GM19463 (cell line): ENCODE data around the gene AKR1C2.
"Not testable (repeated sequence)": the region's sequence is repeated elsewhere in the genome, so short reads cannot be mapped to it uniquely, and the experiment has no call there.

ENCODE experiments used
- ATAC-seq: cut with Tn5 transposase; IDR thresholded peaks from one replicate; pipeline ENCODE4 v1.9.1; 2021; ENCODE audit warnings: mild to moderate bottlenecking, moderate library complexity; ENCODE audit not compliant: unreplicated experiment

Gene AKR1C2

DNA sequence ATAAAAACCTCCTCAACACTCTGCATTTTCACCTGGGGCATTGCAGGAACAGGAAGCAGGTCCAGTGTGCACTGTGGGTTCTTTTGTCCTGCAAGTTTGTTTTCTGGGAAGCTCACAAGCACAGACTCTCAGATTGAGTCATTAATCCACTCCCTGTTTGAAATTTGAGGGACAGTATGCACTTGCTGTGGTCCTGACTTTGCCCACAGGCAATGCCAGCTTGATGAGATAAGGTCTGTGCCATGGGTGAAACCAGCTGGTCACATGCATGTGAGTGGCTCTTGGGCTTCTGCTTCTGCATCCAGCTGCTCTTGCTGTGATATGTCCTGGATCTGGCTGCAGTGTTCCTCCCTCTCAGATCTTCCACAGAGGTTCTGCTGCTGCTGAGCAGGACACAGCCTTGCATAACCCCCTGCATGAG lies 21.8 kb upstream of the AKR1C2 start:
- not testable (repeated sequence) for ATAC-seq

- no peak for ATAC-seq
Observed at GRCh38 chr10:5023177-5023805, 19.6 kb upstream of the AKR1C2 start.

DNA sequence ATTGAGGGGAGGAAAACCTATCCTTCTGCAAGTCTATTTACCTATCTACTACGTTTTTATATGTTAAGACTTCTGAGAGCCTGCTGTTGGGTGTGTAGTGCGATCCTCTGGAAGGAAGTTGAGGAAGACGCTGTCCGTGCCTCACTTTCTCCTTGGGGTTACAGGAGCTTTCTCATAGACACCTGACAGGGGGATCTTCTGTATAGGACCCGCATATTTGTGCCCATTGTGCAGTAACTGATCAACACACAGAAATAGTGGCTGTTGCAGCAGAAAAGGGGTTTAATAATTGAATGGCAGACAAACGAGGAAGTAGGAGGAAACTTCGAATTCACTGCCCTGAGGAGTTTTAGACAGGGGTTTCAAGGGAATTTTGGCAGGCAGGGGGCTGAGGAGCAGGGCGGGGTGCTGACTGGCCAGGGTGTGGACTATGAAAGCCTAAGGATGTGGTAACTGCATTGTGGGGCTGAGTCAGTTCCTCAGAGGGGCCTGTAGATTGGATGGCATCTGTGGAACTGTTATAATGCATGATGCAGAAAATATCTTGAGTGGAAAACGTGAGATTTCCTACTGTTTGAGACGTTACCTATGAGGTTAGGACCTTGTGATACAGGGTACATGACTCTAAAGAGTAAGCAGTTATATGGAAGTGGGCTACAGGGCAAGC lies 18.1 kb upstream of the AKR1C2 start:
- ATAC-seq, result not testable (repeated sequence)

GRCh38 chr10:5019770-5020612 lies 16.3 kb upstream of the AKR1C2 start:
- not testable (repeated sequence) for ATAC-seq

GRCh38 chr10:5018671-5019277 lies 15.1 kb upstream of the AKR1C2 start:
- not testable (repeated sequence) for ATAC-seq

- ATAC-seq, result no peak
Observed at GRCh38 chr10:5018134-5018533, 14.5 kb upstream of the AKR1C2 start.

GRCh38 chr10:5014936-5015335 lies 11.3 kb upstream of the AKR1C2 start:
- no peak for ATAC-seq

- ATAC-seq, result not testable (repeated sequence)
Observed at GRCh38 chr10:5014200-5014910, 10.7 kb upstream of the AKR1C2 start.

GRCh38 chr10:5013385-5013784 lies 9.7 kb upstream of the AKR1C2 start:
- no peak for ATAC-seq

- no peak for ATAC-seq
Observed at GRCh38 chr10:5012595-5012994, 8.9 kb upstream of the AKR1C2 start.

DNA sequence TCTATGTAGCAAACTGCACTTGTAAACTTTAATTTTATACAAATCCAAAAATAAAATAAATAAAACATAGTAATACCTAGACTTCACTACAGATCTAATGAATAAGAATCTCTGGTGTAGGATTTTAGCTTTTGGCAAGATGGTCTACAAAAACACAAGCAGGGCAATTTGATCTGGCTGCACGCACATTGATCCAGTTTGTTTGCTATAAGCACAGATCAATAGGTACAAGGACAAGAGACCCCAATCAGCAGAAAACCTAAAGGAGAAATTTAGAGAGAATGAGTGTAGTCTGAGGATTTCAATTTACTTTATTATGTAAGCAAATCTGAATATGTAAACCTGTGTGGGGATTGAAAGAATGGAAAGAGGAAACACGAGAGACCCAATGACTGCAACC lies 7.7 kb upstream of the AKR1C2 start:
- ATAC-seq, result not testable (repeated sequence)

DNA sequence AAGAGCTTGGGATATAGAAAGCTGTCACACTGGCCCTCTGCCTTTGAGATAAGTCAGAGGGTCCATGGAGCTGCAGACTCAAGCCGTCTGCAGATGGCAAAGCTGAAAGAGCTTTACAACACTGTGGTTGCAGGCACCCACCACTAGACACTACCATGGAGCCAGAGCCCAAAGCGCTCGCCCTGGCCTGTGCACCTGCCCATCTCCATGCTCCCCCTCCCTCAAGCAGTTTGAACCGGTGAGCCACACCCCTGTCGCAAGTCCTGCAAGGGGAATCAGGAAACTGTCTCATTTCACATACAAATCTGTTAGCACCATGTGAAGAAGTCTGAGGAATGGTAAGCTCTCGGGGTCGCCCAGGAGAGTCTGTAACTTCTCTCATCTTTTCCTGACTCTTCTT lies 6.4 kb upstream of the AKR1C2 start:
- ATAC-seq, result not testable (repeated sequence)

DNA sequence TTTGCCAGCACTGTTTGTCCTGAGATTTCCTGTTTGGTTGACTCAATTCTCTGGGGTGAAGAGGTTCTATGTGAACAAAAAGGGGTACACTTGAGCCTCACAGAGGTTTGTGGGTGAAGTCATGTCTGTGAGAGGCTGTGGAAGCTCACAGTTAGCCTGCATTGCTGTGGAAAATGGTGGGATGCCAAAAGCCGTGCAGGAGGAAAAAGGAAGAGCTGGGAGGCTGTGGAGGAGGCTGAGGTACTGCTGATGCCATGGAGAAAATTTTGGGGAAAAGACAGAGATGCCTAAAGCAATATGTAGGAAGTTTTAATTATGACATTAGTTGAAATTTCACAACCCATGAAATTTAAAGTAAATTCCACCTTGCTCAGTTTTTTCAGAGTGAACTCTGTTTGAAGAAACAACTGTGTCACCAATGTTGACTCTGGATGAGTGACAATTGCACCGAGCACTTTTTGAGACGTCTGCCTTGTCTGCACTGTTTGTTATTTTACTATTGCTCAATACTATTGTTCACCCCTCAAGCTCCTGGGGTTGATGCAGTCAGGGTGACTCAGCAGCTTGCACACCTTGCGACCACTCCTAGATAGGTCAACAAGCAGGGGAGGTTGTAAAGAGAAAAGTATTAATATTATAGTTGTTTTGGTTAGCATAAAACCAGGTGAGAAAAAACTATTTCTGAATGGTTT lies 5.3 kb upstream of the AKR1C2 start:
- ATAC-seq, result not testable (repeated sequence)

- ATAC-seq, result not testable (repeated sequence)
Observed at GRCh38 chr10:5004501-5004900, 844 bp upstream of the AKR1C2 start.

DNA sequence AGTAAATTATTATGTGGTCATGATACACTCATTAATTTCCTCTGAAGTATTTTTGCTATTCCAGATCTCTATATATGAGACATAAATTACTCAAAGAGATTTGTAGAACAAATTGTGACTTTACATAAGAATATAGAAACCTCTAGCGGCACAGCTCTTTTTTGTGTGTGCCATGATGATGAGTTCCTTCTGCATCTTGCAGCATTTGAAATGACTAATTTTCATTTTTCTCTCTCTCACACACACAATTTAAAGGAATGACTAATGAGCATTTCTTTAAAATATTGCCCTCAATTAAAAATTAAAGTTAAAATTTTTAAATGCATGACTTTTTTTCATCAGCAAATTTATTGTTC lies 351 bp upstream of the AKR1C2 start:
- ATAC-seq, result not testable (repeated sequence)

- no peak for ATAC-seq
Observed at GRCh38 chr10:5002013-5002727, 1.5 kb downstream of the AKR1C2 start.

DNA sequence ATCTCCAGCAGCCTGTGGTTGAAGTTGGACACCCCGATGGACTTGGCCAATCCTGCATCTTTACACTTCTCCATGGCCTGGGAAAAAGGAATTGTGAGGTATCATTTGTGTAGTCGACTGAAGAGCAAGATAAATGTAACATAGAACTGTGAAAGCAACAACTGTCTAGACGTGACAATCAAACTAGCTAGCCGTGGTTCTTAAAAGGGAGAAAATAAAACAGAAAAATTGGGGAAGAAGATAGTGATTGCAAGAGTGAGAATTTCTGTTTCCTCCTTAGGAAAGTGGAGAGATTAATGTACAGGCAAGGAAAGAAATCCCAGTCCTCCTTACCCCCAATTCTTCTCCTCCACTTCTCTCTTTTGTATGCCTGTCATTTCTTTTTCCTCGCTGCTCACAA lies 5.0 kb downstream of the AKR1C2 start:
- ATAC-seq, result no peak

DNA sequence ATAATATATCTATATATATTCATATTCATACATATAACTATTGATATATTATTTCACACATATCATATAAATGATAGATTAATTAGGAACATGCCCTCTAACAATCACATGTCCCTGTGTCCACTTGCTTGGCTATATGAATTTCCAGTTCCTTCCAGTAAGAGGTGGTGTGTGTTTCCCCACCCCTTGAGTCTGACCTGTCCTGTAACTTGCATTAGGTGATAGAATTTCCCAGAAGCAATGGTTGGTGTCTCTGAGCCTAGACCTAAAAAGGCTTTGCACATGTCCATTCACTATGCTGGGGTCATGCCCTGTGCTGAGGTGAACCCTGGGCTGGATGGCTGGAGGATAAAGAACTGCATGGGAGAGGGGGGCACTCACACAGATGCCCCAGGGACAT lies 9.4 kb downstream of the AKR1C2 start:
- not testable (repeated sequence) for ATAC-seq

DNA sequence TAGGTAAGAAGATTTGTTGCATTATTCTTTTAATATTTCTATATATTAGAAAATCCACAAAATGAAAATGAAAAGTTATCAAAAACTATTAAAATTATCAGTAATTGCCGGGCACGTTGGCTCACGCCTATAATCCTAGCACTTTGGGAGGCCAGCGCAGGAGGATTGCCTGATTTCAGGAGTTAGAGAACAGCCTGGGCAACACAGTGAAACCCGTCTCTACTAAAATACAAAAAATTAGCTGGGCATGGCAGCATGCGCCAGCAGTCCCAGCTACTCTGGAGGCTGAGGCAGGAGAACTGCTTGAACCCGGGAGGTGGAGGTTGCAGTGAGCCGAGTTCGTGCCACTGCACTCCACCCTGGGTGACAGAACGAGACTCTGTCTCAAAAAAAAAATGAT lies 11.1 kb downstream of the AKR1C2 start:
- not testable (repeated sequence) for ATAC-seq
